ENCODE data around the gene LUC7L. TPM values are rescaled to one million over a fixed set of nuclear protein-coding genes. Genes with fewer than 3 reads are reported as not detected.

LUC7L gene
- total and polyA plus RNA-seq, 2 of the 8 experiments (the other 6 are each of a cell fraction or from before 2014, with no cell fraction given) = 49.7 to 129 TPM

GRCh38 chr16:242281-242680 is 13.0 kb upstream of the LUC7L start:
- H3K9ac ChIP-seq (replicated peaks in 1 of 4; ENCODE audit: extremely low read depth in 1 of 4, low read depth in 3 of 4, low read length in 3 of 4) = no peak overlapping the region
- H4K20me1 ChIP-seq (replicated peaks in 1 of 2; ENCODE audit: control insufficient read depth in 1 of 2, insufficient read depth in 2 of 2, low read length in 2 of 2) = peaks cover 0 to 7% of the 10 kb centered on the region in 2 experiments
- H2BK120ac ChIP-seq (replicated peaks; ENCODE audit: low read depth, low read length) = no peak overlapping the region
- H3K4me2 ChIP-seq (ENCODE audit: insufficient read depth in 1 of 2, low read depth in 2 of 2, low read length in 2 of 2) = no peak overlapping the region
- FAIRE-seq (no peak), DNase-seq (ENCODE audit: low read depth in 1 of 2, low spot score in 2 of 2) (no peak)
- H3K27me3 ChIP-seq (replicated peaks in 1 of 4; ENCODE audit: control insufficient read depth in 3 of 4, extremely low read depth in 1 of 4, insufficient read depth in 3 of 4, low read length in 3 of 4) = no peaks in the 10 kb centered on the region
- no peak overlapping the region for H3K23ac ChIP-seq (ENCODE audit: insufficient read length)
- no peak overlapping the region for H4K5ac ChIP-seq (ENCODE audit: insufficient read length, low read depth, low read length)
- CTCF ChIA-PET (ENCODE audit: partially characterized antibody) = interaction anchor here (0.6 to 2.2 kb wide), 4 partner anchors 77 to 1698 kb away, joined by 3 to 13 read pairs (median 3); no protein-coding TSS in a partner anchor
- H4K8ac ChIP-seq (ENCODE audit: extremely low read depth, insufficient read depth, low read length) = no peak overlapping the region
- H2AFZ ChIP-seq (ENCODE audit: low read length) = no peak overlapping the region
- TF ChIP-seq SUZ12 (IDR thresholded peaks at IDR 0.05; ENCODE audit: low read length) (no peak), SRF (IDR thresholded peaks at IDR 0.05; ENCODE audit: low read depth, low read length) (no peak), TEAD4 (IDR thresholded peaks at IDR 0.05; ENCODE audit: low read depth, low read length) (no peak), POU5F1 (IDR thresholded peaks at IDR 0.05; ENCODE audit: low read depth, low read length) (no peak), RNF2 (IDR thresholded peaks at IDR 0.05; ENCODE audit: borderline replicate concordance, low read depth, low read length, missing control alignments, poor library complexity, severe bottlenecking) (no peak), SP2 (IDR thresholded peaks at IDR 0.05; ENCODE audit: low read length) (no peak), KDM5A (IDR thresholded peaks at IDR 0.05; ENCODE audit: low read length) (no peak), NRF1 (IDR thresholded peaks at IDR 0.05; ENCODE audit: low read depth, low read length) (no peak), KDM1A (IDR thresholded peaks at IDR 0.05; ENCODE audit: borderline replicate concordance, low read length) (no peak), RAD21 (IDR thresholded peaks at IDR 0.05 in 1 of 2, conservative IDR thresholded peaks at IDR 0.05 in 1 of 2; ENCODE audit: low read depth in 2 of 2, low read length in 2 of 2) (no peak), CEBPB (IDR thresholded peaks at IDR 0.05; ENCODE audit: low read depth, low read length) (no peak)
- TF ChIP-seq, protein P1, sequence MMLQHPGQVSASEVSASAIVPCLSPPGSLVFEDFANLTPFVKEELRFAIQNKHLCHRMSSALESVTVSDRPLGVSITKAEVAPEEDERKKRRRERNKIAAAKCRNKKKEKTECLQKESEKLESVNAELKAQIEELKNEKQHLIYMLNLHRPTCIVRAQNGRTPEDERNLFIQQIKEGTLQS (IDR thresholded peaks at IDR 0.05; ENCODE audit: insufficient read depth, low read depth, low read length) = no peak
- POLR2A ChIA-PET (ENCODE audit: partially characterized antibody) = interaction anchor here (0.8 to 5.0 kb wide), 3 partner anchors 14 to 21 kb away, joined by 3 to 26 read pairs (median 5); partner anchors contain the start of gene LUC7L
- no peak overlapping the region for H3K27ac ChIP-seq (ENCODE audit: low read depth, low read length)
- no peaks in the 10 kb centered on the region for H3K4me1 ChIP-seq (replicated peaks in 1 of 4; ENCODE audit: control insufficient read depth in 3 of 4, insufficient read depth in 4 of 4, low read length in 3 of 4)
- no peak overlapping the region for H3K4me3 ChIP-seq (ENCODE audit: extremely low read depth in 1 of 4, insufficient read depth in 2 of 4, low read depth in 3 of 4, low read length in 4 of 4)
- 97% methylated on average over 8 of the region's 10 CpGs; no CpG with 5 or more reads in 1 of the 2 experiments for WGBS, 2 experiments (ENCODE audit: extremely low coverage in 1 of 2, insufficient coverage in 1 of 2, insufficient read length in 1 of 2, insufficient replicate concordance in 2 of 2, low coverage in 1 of 2, low lambda C conversion rate in 2 of 2, missing lambda C conversion rate in 1 of 2)
- H3K14ac ChIP-seq (ENCODE audit: insufficient read length) = no peak overlapping the region
- no peak overlapping the region for H2BK12ac ChIP-seq (ENCODE audit: low read depth, low read length)
- no peak overlapping the region for H3K18ac ChIP-seq (ENCODE audit: extremely low read depth, low read length)
- H3K56ac ChIP-seq (replicated peaks; ENCODE audit: insufficient read length, low read depth, low read length) = no peak overlapping the region
- no peak overlapping the region for H3K4ac ChIP-seq (replicated peaks; ENCODE audit: insufficient read length, low read depth, low read length)
- no peaks in the 10 kb centered on the region for H3K9me3 ChIP-seq (ENCODE audit: insufficient read depth in 2 of 2, low read depth in 1 of 2, low read length in 1 of 2)
- peaks cover 0 to 38% of the 10 kb centered on the region in 2 experiments; a peak in 3 of 4 replicates for H3K79me2 ChIP-seq (ENCODE audit: control insufficient read depth in 1 of 2, insufficient read depth in 2 of 2, low read length in 2 of 2)
- H3K79me1 ChIP-seq (ENCODE audit: low read depth, low read length) = peaks cover 3% of the 10 kb centered on the region
- H2BK20ac ChIP-seq (ENCODE audit: low read length) = no peak overlapping the region
- no peak overlapping the region for H2AK5ac ChIP-seq (ENCODE audit: low read depth, low read length)
- no peak overlapping the region for H4K91ac ChIP-seq (replicated peaks; ENCODE audit: insufficient read length, low read length)
- H3K36me3 ChIP-seq (ENCODE audit: control insufficient read depth in 2 of 4, insufficient read depth in 4 of 4, low read length in 3 of 4) = no peaks in the 10 kb centered on the region
- H2BK5ac ChIP-seq (ENCODE audit: low read depth, low read length) = no peak overlapping the region
- H3K23me2 ChIP-seq (ENCODE audit: low read depth, low read length) = no peaks in the 10 kb centered on the region
- H2BK15ac ChIP-seq (ENCODE audit: low read length) = no peak overlapping the region
